C1 segment of cervical spinal cord (tissue), 14 donors: ENCODE data around the gene NKAIN4.

ENCODE experiments used
- DNase-seq, 14 donors: peaks; one replicate each; lab custom pipeline; 2025; lab: John Stamatoyannopoulos, UW

Gene NKAIN4

DNA sequence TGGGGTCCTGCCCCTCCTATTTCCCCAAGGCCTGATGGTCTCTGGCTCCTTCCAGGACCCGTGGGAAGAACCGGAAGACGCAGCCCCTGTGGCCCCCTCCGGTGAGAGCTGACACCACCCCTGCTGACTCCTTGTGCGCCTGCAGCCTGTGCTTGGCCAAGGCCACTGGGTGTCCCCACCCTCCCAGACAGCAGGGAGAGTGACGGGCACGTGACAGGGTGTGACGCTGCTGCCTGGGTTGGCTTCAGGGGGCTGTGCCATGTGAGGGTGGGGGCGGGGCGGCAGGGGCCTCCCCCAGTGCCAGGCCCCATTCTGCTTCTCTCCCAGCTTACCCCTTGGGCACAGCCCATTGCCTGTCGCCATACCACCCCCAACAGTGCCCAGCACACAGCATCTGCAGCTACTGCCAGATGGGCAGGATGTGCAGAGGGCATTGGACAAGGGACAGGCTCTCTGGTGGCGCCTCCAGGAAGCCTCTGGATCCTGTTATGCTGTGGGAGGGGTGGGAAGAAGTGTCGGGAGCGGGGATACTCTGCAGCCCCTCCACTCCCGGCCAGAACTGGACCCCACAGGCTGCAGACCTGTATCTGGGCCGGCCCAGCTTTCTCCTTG, 15.6 kb downstream of the NKAIN4 start:
- DNase-seq = peak in 6 of 14 donors; percentile 30 to 64 (median 49)

DNA sequence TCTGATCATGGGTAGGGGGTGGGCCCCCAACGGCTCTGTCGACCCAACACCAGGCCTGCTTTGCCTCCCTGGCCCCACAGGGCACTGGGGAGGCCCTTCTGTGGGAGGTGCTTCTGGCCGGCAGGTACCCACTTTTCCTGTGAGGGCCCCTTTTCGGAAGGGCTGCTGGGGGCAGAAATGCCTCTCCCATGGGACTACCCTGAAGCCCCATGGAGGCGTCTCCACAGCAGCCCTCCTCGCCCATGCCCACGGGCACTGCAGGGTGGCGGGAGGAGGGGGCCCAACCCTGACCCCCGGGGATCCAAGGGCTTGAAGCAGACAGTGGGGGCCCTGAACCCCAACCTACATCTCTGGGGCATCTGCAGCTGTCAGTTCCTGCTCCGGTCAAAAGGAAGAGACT, 16.2 kb downstream of the NKAIN4 start:
- no peak for DNase-seq

DNA sequence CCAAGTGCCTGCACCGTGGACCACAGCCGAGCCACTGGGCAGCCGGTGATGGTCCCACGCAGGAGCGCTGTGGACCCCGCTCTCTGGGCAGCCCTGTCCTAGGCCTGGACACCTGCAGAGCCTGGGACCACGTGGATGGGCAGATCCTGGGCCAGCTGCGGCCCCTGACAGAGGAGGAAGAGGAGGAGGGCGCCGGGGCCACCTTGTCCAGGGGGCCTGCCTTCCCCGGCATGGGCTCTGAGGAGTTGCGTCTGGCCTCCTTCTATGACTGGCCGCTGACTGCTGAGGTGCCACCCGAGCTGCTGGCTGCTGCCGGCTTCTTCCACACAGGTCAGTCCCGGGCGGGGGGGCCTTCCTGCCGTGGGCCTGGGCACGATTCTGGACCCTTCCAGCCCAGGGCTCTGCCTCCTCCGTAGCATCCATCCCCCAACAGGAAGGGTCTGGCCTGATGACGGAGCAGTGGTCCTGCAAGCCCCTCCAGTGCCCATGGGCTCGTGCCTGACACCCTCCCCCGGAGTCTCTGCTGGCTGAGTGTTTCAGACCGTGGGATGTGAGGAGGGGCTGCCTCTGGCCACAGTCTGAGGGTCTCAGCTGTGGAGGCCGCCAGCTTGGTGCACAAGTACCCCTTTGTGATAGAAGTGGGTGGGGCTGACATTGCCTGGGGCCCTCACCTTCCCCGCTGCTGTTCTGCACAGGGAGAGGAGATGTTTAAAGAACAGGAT, 18.0 kb downstream of the NKAIN4 start:
- no peak for DNase-seq

DNA sequence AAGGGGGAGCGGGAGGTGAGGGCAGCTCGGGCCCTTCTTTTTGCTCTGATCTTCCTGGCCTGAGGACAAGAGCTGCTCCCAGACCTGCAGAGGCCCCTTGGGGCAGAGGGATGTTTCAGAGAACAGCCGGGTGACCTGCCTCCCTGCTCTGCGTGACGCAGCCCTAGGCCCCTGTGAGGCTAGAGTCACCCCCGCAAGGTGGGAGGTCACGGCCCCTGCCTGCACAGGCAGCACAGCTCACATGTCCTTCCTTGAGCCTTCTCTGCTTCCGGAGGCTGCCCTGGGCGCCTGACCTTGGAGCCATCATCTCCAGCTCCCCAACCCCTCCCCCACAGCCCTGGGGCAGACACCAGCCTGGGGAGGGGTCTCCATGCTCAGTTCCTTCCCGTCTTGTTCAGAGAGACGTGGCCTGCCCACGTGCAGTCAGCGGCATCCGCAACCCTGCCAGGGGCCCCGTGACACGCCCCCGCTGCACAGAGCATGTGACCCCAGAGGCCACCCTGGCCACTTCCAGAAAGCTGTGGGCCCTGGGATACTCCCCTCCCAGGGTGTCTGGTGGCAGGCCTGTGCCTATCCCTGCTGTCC, 18.8 kb downstream of the NKAIN4 start, which contains the start of gene BIRC7:
Gene BIRC7, plus strand, starts transcription at position 507 of the 585 bp plus-strand sequence. CDS start 192 bp downstream, outside the sequence.
- DNase-seq = peak in 1 of 14 donors; percentile 28

- no peak for DNase-seq
These were observed 19.4 kb downstream of the NKAIN4 start for GRCh38 chr20:63234693-63235398.

GRCh38 chr20:63233924-63234323, 20.3 kb downstream of the NKAIN4 start:
- no peak for DNase-seq

DNA sequence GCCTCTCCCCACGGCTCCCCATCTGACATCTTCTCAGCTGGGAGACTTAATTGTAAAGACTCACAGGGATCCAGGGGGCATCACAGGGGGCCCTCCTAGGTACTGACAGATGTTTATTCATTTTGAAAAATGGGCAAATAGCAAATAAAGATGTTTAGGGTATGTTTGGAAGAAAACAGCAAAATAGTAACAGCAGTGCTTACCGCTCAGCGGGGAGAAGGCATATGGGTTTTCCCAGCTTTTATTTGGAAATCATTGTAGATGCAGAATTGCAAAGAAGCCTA, 21.3 kb downstream of the NKAIN4 start:
- no peak for DNase-seq

GRCh38 chr20:63232235-63233060, 21.8 kb downstream of the NKAIN4 start:
- DNase-seq = no peak

DNA sequence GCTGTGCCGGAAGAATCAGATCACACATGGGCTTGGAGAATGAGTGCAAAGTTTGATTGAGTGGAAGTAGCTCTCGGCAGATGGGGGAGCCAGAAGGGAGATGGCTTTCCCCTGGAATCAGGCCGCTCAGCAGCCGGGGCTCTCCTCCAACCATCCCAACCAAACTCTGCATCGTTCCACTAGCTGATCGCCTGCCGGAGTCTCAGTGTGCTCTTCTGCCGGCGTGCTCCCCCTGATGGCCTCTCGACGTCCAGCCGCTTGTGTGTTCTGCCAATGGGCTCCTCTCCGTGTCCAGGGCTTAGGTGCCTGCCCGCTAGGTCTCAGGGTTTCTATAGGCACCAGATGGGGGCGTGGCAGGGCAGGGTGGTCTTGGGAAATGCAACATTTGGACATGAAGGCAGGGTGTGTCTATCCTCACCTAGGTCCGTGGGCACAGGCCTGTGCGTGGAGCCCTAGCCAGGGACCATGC, 23.4 kb downstream of the NKAIN4 start:
- peak in 8 of 14 donors; percentile 17 to 64 (median 30) for DNase-seq

GRCh38 chr20:63228806-63229205, 25.5 kb downstream of the NKAIN4 start:
- no peak for DNase-seq

DNA sequence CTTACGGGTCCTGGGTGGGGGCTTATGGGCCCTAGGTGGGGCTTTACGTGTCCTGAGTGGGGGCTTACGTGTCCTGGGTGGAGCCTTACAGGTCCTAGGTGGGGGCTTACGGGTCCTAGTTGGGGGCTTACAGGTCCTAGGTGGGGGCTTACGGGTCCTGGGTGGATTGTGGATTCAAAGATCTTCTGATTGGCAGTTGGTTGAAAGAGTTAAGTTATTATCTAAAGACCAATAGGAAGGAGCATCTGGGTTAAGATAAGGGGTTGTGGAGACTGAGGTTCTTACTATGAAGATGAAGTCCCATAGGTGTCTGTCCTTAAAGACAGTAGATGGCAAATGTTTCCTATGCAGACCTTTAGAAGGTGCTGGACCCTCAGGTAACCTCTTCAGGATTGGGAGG, 27.0 kb downstream of the NKAIN4 start:
- no peak for DNase-seq

DNA sequence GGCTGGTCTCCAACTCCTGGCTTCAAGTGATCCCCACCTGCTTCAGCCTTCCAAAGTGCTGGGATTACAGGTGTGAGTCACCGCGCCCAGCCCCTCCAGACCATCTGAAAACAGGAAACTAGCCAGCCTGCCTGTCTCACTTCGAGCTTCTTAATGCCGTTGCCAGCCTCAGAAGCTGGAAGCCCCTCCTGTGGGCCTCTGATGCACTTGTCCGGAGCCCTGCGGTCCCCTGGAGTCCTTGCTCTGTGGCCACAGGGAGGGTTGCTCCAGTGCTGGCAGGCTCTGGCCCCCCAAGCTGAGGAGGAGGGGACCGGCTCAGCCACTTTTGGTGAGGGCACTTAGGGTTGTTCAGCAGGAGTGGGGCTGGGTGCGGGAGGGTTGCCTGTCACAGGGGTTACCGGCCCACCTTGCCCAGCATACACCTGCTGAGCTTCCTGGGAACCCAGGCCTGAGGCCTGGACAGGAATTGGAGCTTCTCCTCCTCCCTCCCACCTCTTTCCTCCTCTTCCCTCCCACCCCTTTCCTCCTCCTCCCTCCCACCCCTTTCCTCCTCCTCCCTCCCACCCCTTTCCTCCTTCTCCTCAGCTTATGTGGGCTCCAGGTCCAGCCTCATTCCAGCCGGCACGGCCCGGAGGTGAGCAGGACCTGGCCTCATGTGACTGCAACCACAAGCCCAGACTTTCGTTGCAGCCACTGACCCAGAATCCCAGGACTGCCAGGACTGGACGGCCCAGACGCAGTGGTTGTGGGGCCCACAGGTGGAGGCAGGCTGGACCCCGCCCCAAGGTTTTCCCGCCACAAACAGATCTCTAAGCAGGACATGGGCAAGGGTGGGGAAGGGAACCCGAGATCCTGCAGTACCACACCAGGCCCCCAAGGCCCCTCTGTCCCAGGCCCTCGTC, 28.0 kb downstream of the NKAIN4 start:
- DNase-seq = no peak

DNA sequence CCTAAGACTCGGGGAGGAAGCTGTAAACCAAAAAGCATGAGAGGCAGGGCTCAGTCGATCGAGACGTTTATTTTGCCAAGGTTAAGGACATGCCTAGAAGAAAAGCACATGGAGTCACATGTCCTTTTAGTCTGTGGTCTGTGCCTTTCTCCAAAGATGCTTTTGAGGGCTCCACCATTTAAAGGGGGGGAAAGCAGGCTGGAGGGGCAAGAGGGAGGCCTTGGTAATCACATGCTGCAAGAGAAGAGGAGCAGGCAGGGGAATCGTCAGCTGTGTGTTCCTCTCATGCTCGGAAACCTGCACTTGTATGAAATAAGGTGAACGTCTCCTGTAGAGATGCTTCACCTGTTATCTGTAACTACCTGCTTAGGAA, 29.2 kb downstream of the NKAIN4 start:
- DNase-seq = no peak

- peak in 6 of 14 donors; percentile 5 to 52 (median 23) for DNase-seq
These were observed 29.7 kb downstream of the NKAIN4 start for GRCh38 chr20:63224412-63225081.

DNA sequence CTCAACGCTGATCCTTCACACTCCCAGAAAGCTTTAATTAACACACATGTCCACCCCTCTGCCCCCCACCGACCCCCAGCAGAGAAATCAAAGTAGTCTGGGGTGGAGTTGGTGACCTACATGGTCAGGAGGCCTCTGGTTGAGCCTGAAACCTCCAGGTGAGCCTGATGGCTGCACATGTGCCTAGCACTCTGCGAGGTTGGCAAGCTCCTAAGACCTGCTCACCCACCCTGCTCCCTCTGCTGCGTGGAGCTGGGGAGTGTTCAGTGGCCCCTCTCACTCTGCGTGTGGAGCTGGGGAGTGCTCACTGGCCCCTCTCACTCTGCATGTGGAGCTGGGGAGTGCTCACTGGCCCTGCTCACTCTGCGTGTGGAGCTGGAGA, 30.4 kb downstream of the NKAIN4 start:
- DNase-seq = no peak

DNA sequence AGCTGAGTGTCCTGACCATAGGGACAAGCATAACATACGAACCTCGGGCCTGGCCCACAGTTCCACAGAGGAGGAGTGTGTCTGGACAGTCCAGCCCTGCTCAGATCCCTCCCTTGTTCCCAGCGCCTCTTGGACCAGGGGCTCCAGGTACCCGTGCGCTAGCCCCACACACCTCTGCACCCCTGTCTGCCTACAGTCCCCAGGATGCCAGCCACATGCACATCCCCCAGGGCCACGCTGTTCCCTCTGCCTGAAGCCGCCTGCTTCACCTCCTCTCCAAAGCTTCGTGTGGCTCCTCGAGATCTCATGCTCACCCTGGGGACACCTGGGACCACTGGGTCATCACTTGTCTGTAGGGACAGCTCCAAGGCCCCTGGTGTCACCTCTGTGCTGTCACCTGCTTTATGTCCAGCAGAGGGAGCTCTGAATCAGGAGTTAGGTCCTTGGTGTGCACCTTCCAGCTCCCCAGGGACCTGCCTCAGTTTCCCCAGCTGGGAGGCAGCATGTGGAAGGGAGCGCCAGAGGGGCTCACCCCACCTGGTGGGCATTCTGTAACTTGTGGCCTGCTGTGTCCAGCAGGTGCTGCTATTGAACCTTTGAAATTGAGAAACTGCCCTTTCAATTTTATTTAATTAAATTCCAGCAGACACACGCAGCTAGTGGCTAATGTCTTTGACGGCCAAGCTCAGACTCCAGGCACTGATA, 31.0 kb downstream of the NKAIN4 start:
- DNase-seq = peak in 2 of 14 donors; percentile 7 to 28

- DNase-seq = no peak
These were observed 31.7 kb downstream of the NKAIN4 start for GRCh38 chr20:63222541-63222940.

DNA sequence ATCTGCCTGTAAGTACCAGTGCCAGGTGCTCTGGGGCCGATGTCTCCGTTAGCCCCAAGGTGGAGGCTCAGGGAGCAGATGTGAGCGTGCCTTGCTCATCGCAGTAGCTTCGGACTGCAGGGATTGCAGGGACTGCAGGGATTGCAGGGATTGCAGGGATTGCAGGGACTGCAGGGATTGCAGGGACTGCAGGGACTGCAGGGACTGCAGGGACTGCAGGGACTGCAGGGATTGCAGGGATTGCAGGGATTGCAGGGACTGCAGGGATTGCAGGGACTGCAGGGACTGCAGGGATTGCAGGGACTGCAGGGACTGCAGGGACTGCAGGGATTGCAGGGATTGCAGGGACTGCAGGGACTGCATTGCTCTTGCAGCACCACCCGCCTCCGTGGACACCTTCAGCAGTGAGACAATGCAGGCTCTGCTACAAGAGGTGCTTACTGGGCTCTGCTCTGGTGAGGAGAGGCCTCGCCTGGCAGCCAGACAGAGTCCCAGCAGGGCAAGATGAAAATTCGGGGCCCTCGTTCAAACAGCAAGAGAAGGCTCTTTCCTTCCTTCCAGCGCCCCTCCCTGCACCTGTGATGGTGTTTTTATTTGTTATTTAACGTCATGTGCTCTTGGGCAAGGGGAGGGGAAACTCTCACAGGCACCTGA, 32.7 kb downstream of the NKAIN4 start:
- peak in 1 of 14 donors; percentile 10 for DNase-seq
